Activated T-cell treated with anti-CD3 and anti-CD28 coated beads, Interleukin-2, amount 50 U/mL, for 48 hours (primary cell): ENCODE results near the gene ZP3.
"Not testable (repeated sequence)": the region's sequence is repeated elsewhere in the genome, so short reads cannot be mapped to it uniquely, and the experiment has no call there.

Experiments used
- DNase-seq, 2 experiments: peaks; one replicate each; pipeline ENCODE4 v3.0.0-alpha.2; 2020

Gene ZP3

DNA sequence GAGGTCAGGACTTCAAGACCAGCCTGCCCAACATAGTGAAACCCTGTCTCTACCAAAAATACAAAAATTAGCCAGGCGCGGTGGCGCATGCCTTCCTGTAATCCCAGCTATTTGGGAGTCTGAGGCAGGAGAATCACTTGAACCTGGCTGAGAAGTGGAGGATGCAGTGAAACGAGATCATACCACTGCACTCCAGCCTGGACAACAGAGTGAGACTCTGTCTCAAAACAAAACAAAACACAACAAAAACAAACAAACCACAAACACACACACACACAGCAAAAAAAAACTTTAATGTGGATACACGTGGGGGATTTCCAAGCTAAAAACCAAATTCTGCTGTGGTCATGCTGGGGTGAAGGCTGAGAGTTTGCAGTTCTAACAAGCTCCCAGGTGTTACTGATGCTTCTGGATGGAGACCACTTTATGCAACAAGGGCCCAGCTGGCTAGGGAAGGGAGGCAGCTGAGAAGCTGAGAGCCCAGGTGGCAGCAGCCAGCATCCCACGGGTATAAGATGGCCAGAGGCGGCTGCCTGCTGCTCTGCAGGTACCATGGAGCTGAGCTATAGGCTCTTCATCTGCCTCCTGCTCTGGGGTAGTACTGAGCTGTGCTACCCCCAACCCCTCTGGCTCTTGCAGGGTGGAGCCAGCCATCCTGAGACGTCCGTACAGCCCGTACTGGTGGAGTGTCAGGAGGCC lies at the start of gene ZP3:
TSS of gene ZP3 (plus strand) at position 538 of the 699 bp plus-strand sequence. CDS start at position 553, 15 bp downstream.
- DNase-seq = no peak

DNA sequence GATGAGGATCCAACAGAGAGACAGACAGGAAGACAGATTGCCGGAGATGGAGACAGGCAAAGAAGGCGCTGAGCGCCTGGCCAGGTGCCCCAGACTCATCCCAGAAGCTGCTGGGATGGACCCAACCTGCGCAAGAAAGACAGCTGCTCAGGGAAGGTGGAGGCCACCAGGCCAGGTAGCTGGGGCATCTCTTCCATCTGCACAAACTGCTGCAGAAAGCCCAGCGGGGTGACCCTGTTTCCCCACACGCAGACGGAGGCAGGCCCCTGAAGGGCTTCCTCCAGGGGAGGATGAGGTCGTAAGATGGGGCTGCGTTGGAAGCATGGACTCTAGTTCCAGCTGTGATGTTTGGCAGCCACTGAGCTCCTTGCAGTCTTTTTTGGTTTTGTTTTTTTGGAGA lies 49.5 kb upstream of the ZP3 start:
- DNase-seq = no peak

DNA sequence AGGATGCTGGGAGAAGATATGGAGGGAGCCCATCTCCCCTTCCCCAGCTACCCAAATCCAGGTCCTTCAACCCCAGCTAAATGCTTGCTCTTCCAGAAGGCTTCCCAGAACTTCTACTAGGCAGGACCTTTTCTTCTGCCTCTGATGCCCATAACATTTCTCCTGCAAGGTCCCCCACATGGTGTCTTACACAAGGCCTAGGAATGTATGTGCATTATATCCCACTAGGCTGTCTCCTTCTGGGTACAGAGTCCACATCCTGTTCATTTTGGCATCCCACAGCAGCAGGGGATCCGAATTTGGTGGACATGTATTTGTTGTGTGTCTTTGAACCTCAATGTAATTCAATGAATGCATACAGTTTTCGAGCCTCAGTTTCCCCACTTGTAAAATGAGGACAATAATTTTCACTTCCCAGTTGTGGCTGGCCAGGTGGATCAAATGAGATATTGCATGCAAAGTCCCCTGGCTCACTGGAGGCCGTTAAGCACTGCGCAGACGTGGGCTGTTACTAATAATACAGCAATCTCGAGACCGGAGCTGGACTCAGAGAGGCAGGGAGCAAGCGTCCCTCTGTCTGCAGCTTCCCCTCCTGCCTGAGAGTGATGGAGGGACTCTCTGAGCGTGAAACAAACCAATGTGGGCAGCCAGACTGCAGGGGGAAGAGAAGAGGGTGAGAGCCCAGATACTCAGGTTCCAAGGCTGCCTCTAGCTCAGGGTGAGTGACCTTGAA lies 47.4 kb upstream of the ZP3 start:
- DNase-seq = no peak

DNA sequence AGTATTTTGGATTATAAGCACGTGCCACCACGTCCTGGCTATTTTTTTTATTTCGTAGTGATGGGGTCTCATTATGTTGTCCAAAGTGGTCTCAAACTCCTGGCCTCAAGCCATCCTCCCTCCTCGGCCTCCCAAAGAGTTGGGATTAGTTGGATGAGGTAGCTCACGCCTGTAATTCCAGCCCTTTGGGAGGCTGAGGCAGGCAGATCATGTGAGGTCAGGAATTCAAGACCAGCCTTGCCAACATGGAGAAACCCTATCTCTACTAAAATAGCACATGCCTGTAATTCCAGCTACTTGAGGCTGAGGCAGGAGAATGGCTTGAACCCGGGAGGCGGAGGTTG lies 44.2 kb upstream of the ZP3 start:
- DNase-seq = no peak

DNA sequence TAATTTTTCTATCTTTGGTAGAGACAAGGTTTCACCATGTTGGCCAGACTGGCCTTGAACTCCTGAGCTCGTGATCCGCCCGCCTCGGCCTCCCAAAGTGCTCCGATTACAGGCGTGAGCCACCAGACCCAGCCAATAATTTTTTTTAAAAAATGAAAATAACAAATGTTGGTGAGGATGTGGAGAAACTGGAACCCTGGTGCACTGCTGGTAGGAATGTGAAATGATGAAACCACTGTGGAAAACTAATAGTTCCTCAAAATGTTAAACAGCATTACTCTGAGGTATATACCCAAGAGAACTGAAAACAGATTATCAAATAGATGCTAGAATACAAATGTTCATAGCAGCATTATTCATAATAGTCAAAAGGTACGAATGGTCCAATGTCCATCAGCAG lies 42.9 kb upstream of the ZP3 start:
- DNase-seq = no peak

DNA sequence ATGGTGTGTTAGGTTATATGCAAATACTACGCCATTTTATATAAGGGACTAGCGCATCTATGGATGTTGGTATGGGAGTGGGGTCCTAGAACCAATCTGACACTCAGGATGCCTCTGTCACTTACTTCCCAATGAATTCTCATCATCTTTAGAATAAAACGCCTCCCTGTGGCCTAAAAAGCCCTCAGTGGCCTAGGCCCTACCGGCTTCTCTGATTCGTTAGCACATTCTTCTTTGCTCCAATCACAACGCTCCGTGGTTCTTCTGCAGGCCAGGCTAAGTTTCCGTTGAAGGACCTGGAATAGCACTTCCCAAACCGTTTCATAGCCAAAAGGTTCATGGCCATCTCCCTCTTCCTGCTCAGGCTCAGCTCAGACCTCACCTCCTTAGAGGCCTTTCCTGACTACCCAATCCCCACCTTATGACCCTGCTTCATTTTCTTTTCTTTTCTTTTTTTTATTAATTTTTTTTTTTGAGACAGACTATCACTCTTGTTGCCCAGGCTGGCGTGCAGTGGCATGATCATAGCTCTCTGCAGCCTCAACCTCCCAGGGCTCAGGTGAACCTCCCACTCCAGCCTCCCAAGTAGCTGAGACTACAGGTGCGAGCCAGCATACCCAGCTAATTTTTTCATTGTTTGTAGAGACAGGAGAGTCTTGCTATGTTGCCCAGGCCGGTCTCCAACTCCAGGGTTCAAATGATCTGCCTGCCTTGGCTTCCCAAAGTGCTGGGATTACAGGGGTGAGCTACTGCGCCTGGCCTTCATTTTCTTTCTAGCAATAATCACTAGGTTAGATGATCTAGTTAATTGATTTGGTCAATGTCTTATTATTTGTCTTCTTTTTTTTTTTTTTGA lies 41.4 kb upstream of the ZP3 start:
- DNase-seq = no peak

DNA sequence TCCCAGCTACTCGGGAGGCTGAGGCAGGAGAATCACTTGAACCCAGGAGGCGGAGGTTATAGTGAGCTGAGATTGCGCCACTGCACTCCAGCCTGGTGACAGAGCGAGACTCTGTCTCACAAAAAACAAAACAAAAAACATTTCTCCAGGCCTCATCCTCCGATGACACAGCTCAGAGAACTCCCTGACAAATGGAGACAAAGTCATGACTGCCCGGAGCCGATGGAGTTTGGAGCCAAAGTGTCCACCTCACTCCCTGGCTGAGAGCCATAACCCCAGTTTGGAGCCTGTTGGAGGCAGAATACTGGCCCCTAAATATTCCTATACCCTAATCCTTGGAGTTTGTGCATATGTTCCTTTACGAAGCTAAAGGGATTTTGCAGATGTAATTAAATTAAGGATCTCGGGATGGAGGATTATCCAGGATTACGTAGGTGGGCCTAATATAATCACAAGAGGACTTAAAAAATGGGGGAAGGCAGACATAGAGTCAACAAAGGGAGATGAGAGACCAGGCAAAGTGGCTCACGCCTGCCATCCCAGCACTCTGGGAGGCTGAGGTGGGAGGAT lies 38.0 kb upstream of the ZP3 start:
- DNase-seq = no peak

DNA sequence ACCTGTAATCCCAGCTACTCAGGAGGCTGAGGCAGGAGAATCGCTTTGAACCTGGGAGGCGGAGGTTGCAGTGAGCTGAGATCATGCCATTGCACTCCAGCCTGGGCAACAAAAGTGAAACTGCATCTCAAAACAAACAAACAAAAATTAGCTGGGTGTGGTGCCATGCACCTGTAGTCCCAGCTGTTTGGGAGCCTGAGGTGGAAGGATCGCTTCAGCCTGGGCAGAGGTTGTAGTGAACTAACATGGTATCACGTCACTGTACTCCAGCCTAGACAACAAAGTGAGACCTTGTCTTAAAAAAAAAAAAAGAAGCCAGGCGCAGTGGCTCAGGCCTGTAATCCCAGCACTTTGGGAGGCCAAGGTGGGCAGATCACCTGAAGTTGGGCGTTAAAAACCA lies 37.0 kb upstream of the ZP3 start:
- not testable (repeated sequence) for DNase-seq

DNA sequence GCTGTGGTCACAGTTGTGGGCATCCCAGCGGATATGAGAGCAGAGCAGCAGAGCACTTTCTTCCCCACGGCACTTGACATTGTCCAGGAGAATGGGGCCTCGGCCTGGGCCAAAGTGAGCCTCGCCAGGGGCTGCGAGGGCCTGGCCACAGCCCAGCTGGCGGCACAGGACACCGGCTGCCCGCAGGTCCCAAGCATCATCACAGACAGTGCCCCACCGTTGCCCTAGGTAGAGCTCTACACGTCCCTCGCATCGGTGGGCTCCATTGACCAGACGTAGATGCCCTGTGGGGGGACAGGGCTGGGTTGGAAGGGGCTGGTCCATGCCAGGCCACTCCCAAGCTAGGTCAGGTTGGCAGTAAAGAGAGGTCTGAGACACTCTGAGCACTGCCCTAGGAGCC lies 34.7 kb upstream of the ZP3 start:
- no peak for DNase-seq

DNA sequence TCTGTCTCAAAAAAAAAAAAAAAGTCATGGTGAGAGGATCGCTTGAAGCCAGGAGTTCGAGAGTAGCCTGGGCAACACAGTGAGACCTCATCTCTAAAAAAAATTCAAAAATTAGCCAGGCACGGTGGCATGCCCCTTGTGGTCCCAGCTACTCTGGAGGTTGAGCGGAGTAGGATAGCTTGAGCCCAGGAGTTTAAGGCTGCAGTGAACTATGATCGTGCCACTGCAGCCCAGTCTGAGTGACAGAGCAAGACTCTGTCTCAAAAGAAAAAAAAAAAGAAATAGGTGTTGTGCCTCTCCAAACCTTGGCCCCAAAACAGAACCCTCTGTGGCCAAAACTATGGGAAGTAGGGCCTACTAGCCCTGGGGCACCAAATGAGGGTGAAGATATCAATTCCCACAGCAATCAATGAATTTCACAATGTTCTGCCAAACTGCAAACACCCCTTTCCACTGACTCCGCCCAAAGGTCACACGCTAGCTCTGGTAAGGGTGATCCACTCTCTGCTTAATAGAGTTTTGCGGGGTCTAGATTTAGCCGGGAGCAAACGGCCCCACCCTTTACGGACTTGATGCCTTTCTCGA lies 32.1 kb upstream of the ZP3 start:
- DNase-seq = no peak

DNA sequence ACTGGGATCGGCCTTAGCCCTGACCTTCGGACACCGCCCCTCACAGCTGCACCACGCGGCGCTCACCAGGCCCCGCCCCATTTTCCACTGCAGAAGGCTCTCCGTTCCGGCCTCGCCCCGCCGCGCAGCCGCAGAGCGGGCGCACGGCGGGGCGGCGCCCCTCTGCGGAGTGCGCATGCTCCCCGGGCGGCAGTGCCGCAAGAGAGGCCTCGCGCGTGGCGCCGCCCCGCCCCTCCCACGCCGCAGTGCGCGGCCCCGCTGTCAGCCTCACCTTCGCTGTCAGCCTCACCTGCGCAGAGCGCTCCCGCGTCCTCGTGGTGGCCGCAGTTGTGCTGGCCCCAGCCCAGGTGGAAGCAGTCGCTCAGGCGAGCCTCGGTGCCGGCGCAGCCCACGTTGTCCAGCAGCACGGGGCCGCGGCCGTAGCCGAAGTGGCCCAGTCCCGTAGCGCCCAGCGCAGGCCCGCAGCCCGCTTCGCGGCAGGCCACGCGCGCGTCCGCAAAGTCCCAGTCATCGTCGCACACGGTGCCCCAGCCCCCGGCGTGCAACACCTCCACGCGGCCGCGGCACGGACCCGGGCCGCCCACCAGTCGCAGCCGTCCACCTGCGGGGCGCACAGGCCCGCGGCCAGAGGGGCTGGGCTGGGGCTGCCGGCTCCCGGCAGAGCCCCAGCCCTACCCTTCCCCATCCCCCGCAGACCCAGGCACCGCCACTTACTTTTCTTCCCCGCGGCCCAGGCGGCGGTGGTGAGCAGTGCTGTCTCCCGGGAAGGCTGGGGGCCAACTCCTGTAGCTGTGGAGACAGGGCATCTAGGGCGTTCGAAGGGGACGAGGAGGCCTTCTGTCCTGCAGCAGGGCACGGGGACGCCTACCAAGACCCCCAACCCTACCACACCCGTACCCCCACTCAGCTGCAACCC lies 31.4 kb upstream of the ZP3 start:
- DNase-seq = peak; percentile 92 to 94

DNA sequence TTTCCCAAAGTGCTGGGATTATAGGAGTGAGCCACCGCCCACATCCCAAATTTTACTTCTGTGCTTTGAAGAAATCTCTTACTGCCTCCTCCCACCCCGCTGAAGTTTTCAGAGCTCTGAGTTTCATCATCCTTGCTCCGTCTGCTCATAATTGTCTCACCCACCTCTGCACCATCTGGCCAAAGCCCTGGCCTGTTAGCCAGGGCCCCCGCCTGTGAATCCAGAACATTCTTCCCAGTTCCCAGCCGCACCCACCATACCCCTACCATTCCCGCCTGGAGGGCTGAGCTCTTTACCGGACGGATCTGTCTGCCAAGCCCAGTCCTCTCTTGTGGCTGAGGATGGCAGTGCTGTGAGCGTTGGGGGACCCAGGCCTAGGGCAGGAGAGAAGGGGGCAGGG lies 29.8 kb upstream of the ZP3 start:
- DNase-seq = no peak

DNA sequence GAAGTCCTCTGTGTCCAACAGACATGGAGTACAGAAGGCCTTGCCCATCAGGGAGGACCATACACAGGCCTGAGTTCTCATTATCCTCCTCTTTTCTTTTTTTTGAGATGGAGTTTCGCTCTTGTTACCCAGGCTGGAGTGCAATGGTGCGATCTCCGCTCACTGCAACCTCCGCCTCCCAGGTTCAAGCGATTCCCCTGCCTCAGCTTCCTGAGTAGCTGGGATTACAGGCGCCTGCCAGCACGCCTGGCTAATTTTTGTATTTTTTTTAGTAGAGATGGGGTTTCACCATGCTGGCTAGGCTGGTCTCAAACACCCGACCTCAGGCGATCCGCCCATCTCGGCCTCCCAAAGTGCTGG lies 29.2 kb upstream of the ZP3 start:
- not testable (repeated sequence) for DNase-seq

DNA sequence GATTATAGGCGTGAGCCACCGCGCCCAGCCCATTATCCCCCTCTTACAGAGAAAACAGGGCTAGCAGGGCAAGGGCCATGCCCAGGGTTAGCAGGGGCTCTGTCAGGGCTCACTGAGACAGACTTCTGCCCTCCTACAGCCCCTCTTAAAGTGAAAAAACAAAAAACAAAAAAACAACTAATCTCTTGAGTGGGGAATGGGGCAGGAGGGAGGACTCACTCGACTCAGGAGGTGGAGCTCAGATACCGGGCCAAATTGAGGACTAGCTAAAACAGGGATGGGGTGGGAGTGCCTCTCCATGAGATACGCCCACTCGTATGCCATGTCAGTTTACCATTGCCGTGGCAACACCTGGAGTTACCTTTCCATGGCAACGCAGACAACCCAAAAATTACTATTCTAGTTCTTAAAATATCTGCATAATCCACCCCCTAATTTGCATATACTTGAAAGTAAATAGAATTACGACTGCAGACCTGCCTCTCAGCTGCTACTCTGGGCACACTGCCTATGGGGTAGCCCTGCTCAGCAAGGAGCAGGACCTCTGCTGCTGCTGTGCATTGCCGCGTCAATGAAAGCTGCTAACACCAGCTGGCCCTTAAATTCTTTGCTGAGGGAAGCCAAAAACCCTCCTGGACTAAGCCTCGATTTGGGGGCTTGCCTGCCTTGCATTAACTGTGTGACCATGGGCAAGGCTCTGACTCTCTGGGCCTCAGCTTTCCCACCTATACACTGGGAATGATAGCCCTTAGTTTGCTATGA lies 28.6 kb upstream of the ZP3 start:
- no peak for DNase-seq

DNA sequence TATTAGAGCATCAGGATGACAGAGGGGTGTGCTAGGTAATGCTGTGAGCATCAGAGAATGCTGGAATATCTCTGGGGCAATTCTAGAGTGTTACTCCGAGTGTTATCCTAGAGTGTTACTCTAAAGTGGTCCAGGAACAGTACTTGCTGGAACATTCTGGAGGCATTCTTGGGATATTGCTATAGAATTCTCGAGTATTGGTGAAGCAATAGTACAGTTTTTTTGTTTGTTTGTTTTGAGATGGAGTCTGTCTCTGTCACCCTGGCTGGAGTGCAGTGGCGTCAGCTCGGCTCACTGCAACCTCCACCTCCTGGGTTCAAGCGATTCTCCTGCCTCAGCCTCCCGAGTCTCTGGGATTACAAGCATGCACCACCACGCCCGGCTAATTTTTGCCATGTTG lies 27.9 kb upstream of the ZP3 start:
- DNase-seq = no peak

DNA sequence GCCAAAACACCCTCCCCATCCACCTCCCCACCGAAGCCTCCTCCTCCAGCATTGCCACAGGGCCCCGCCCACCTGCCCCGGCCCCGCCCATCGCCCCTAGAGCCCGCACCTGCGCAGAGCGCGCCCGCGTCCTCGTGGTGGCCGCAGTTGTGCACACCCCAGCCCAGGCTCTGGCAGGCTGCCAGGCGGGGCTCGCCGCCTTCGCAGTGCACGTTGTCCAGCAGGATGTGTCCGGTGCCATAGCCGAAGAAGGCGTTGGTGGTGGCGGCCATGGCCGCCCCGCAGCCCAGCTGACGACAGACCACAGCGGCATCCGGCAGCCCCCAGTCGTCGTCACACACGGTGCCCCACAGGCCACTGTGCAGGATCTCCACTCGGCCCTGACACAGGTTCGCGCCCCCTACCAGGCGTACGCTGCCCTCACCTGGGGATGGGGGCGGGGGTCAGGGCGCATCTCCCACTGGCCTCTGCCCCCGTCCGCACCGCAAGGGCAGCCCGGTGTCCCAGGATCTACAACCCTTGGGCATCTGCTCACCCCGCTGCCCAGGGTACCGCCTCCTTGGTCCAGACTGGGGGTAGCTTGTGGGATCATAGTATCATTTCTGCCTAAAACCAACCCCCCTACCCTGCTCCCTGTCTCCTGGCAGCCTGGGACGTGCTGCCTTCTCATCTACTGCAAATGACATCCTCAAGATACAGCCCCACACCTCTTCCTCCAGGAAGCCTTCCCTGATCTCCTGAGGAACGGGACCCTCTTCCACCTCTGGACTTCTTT lies 27.2 kb upstream of the ZP3 start:
- peak; percentile 88 to 89 for DNase-seq

DNA sequence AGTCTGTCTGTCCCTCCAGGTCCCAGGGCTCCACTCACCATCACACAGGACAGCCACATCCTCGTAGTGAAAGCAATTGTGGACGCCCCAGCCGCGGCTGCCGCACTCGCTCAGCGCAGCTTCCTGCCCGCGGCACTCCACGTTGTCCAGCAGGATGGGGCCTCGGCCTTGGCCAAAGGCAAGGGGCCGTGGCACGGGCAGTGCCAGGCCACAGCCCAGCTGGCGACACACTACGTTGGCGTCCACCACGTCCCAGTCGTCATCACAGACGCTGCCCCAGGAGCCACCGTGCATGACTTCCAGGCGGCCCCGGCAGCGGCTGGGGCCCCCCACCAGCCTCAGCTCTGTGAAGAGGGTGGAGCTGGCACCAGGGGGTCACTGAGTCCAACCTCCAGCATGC lies 24.5 kb upstream of the ZP3 start:
- DNase-seq = no peak

DNA sequence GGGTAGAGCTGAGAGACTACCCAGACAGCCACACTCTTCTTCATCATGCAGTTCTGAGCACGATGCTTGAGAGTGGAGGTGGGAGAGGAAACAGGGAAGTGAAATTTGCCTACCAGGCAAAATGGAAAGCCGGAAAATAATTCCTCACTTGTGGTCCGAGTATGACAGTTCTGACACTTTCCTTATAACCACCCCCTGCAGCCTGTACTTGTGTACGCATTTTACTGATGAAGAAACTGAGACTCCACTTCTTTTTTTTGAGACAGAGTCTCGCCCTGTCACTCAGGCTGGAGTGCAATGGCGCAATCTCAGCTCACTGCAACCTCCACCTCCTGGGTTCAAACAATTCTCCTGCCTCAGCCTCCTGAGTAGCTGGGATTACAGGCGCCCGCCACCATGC lies 21.7 kb upstream of the ZP3 start:
- DNase-seq = not testable (repeated sequence)

DNA sequence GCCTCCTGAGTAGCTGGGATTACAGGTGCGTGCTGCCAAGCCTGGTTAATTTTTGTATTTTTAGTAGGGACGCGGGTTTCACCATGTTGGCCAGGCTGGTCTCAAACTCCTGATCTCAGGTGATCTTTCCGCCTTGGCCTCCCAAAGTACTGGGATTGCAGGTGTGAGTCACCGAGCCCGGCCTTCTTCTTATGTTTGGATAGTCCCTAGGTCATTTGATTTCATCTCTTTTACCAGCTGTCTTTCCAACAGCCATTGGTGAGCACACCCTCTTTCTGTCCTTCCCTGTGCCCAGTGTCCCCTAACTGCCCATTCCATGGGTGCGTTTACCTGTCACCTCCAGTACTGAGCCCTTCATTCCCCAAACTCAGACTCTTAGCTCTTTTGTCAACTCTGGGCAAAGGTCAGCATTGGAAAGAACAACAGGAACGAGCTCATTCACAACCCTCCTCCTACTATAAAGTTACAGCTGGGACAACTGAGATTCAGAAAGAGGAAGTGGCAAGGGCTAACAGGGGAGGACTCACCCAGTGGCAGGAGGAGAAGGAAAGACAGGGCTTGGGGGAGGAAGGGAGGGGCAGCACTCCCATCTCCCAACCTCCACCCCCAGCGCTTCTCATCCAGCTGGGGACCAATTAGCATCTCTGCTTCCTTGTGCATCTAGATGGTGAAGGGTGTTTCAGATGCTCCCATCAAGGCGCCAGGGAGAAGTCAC lies 20.8 kb upstream of the ZP3 start:
- no peak for DNase-seq

DNA sequence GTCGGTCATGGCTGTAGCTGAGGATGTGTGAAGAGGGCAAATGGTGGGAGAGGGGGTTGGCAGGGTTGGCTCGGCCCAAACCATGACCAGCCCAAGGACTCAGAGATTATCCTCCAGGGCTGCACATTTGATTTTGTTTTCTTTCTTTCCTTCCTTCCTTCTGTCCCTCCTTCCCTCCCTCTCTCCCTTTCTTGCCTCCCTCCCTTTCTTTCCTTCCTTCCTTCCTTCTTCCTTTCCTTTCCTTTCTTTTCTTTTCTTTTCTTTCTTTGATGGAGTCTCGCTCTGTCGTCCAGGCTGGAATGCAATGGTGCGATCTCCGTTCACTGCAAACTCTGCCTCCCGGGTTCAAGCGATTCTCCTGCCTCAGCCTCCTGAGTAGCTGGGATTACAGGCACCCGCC lies 19.0 kb upstream of the ZP3 start:
- DNase-seq = no peak
